ENCODE results near the gene DNAJB11. TPM values are rescaled to one million over a fixed set of nuclear protein-coding genes. Genes with fewer than 3 reads are reported as not detected.

DNAJB11 gene
- total RNA-seq, 1 experiment from 2014 or later, result 87.9 TPM

DNA sequence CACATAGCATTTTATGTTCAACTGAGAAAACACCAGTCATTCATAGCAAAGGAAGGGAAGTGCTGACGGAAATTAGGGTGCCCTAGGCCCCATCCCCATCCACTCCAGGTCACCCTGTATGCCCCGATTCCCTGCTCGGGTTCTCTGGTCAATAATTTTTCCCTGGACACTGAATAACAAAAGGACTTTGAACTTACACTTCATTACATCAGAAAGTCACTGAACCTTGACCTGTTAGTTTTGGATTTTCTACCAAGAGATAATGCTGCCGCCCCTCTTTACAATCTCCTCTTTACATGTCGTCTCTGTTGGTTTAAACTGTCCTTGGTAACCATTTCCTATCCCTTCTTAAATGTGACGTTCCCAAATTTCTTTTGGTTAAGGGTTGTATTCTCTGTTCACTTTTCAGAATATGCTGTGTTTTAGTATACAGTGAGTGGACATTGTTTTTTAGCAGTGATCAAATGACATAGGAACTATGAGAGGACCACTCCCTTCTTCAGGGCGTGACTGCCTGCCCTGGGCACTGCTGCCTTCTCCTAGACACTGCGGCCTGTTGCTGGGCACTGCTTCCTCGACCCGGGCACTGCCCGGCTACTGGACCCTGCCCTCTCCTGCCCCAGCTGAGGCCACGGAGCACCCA, 28.7 kb downstream of the DNAJB11 start:
- in situ Hi-C loops (cut with HindIII; ENCODE audit: low pct_unique_long_range_greater_than_20kb, low sequenced_read_pairs) (no loop called here), intact Hi-C loops (cut with micrococcal nuclease; ENCODE audit: unreplicated experiment) (no loop called here)
- TF ChIP-seq TCF7L2 (IDR thresholded peaks at IDR 0.05; ENCODE audit: low read depth, low read length) (no peak), POLR2AphosphoS5 (IDR thresholded peaks at IDR 0.05; ENCODE audit: low read depth, low read length) (no peak), SIN3A (IDR thresholded peaks at IDR 0.05; ENCODE audit: borderline replicate concordance, insufficient read depth, low read depth, low read length) (no peak), CTCF (IDR thresholded peaks at IDR 0.05) (no peak)
- TF ChIP-seq, protein P1, sequence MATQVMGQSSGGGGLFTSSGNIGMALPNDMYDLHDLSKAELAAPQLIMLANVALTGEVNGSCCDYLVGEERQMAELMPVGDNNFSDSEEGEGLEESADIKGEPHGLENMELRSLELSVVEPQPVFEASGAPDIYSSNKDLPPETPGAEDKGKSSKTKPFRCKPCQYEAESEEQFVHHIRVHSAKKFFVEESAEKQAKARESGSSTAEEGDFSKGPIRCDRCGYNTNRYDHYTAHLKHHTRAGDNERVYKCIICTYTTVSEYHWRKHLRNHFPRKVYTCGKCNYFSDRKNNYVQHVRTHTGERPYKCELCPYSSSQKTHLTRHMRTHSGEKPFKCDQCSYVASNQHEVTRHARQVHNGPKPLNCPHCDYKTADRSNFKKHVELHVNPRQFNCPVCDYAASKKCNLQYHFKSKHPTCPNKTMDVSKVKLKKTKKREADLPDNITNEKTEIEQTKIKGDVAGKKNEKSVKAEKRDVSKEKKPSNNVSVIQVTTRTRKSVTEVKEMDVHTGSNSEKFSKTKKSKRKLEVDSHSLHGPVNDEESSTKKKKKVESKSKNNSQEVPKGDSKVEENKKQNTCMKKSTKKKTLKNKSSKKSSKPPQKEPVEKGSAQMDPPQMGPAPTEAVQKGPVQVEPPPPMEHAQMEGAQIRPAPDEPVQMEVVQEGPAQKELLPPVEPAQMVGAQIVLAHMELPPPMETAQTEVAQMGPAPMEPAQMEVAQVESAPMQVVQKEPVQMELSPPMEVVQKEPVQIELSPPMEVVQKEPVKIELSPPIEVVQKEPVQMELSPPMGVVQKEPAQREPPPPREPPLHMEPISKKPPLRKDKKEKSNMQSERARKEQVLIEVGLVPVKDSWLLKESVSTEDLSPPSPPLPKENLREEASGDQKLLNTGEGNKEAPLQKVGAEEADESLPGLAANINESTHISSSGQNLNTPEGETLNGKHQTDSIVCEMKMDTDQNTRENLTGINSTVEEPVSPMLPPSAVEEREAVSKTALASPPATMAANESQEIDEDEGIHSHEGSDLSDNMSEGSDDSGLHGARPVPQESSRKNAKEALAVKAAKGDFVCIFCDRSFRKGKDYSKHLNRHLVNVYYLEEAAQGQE (IDR thresholded peaks at IDR 0.05; ENCODE audit: insufficient read depth in 1 of 2, low read depth in 2 of 2, low read length in 1 of 2), result no peak
- no peak overlapping the region for H3K4me3 ChIP-seq (ENCODE audit: low read depth in 2 of 2, low read length in 2 of 2)
- H3K27ac ChIP-seq (ENCODE audit: low read length), result no peak overlapping the region; the same call in 1 of the 2 replicates
- no TSS peak for BruUV-seq (replicated peaks)
- ATAC-seq (no peak), DNase-seq (ENCODE audit: low read depth, low spot score) (no peak)
- CTCF ChIA-PET, result interaction anchor here (0.6 to 1.4 kb wide), 3 partner anchors 17 to 696 kb away, joined by 3 to 6 read pairs (median 4); no protein-coding TSS in a partner anchor
- H3K4me1 ChIP-seq (ENCODE audit: control insufficient read depth, insufficient read depth, low read length), result no peaks in the 10 kb centered on the region
- POLR2A ChIA-PET, result no interaction called here
- no peaks in the 10 kb centered on the region for H3K9me3 ChIP-seq (ENCODE audit: control insufficient read depth, insufficient read depth, low read depth, low read length)
- no peaks in the 10 kb centered on the region for H3K36me3 ChIP-seq (ENCODE audit: control insufficient read depth, insufficient read depth, low read length)
- H3K27me3 ChIP-seq (ENCODE audit: control insufficient read depth, insufficient read depth, low read length), result no peaks in the 10 kb centered on the region

- POLR2A ChIA-PET, result no interaction called here
- ATAC-seq (no peak), DNase-seq (ENCODE audit: low read depth, low spot score) (no peak)
- Histone ChIP-seq H3K9me3 (ENCODE audit: control insufficient read depth, insufficient read depth, low read depth, low read length) (no peaks in the 10 kb centered on the region), H3K4me1 (ENCODE audit: control insufficient read depth, insufficient read depth, low read length) (no peaks in the 10 kb centered on the region), H3K27me3 (ENCODE audit: control insufficient read depth, insufficient read depth, low read length) (no peaks in the 10 kb centered on the region), H3K36me3 (ENCODE audit: control insufficient read depth, insufficient read depth, low read length) (no peaks in the 10 kb centered on the region), H3K4me3 (ENCODE audit: low read depth in 2 of 2, low read length in 2 of 2) (no peak overlapping the region), H3K27ac (ENCODE audit: low read length) (no peak overlapping the region)
- in situ Hi-C loops (cut with HindIII; ENCODE audit: low pct_unique_long_range_greater_than_20kb, low sequenced_read_pairs), result no loop called here
- CTCF ChIA-PET, result interaction anchor here (1.4 kb wide), 1 partner anchor 17 kb away, joined by 6 read pairs; no protein-coding TSS in a partner anchor
- TF ChIP-seq SIN3A (IDR thresholded peaks at IDR 0.05; ENCODE audit: borderline replicate concordance, insufficient read depth, low read depth, low read length) (no peak), CTCF (IDR thresholded peaks at IDR 0.05) (no peak), TCF7L2 (IDR thresholded peaks at IDR 0.05; ENCODE audit: low read depth, low read length) (no peak), POLR2AphosphoS5 (IDR thresholded peaks at IDR 0.05; ENCODE audit: low read depth, low read length) (no peak)
- TF ChIP-seq, protein P1 (IDR thresholded peaks at IDR 0.05; ENCODE audit: insufficient read depth in 1 of 2, low read depth in 2 of 2, low read length in 1 of 2), result no peak
- intact Hi-C loops (cut with micrococcal nuclease; ENCODE audit: unreplicated experiment), result no loop called here
- BruUV-seq (replicated peaks), result no TSS peak
Observed at GRCh38 chr3:186599785-186600166, 29.3 kb downstream of the DNAJB11 start.
